SHP77 treated with DMSO at 0.1 percent for 48 hours (cell line): ENCODE measurements around the gene MFNG.
"Not testable (repeated sequence)": the region's sequence is repeated elsewhere in the genome, so short reads cannot be mapped to it uniquely, and the experiment has no call there.

Experiments
- DNase-seq: peaks from one replicate; lab custom pipeline; 2025; lab: John Stamatoyannopoulos, UW

The MFNG gene

GRCh38 chr22:37486224-37486845, at the start of gene MFNG:
Gene MFNG, minus strand, starts transcription at chr22:37486384. Its CDS starts 207 bp downstream, at chr22:37486177.
- peak; percentile 66 for DNase-seq

GRCh38 chr22:37535159-37535558, 49.0 kb upstream of the MFNG start:
- no peak for DNase-seq

GRCh38 chr22:37534445-37534844, 48.3 kb upstream of the MFNG start:
- no peak for DNase-seq

GRCh38 chr22:37533995-37534394, 47.8 kb upstream of the MFNG start:
- DNase-seq = no peak

- no peak for DNase-seq
These were observed 43.6 kb upstream of the MFNG start for GRCh38 chr22:37529652-37530345.

- not testable (repeated sequence) for DNase-seq
These were observed 41.8 kb upstream of the MFNG start for GRCh38 chr22:37527952-37528351.

- not testable (repeated sequence) for DNase-seq
These were observed 41.0 kb upstream of the MFNG start for GRCh38 chr22:37527081-37527752.

GRCh38 chr22:37526376-37526775, 40.2 kb upstream of the MFNG start:
- no peak for DNase-seq

GRCh38 chr22:37525746-37526350, 39.7 kb upstream of the MFNG start:
- DNase-seq = no peak

GRCh38 chr22:37525073-37525745, 39.0 kb upstream of the MFNG start:
- no peak for DNase-seq

- no peak for DNase-seq
These were observed 36.3 kb upstream of the MFNG start for GRCh38 chr22:37522482-37522881.

GRCh38 chr22:37521236-37521739, 35.1 kb upstream of the MFNG start:
- DNase-seq = no peak

- DNase-seq = no peak
These were observed 34.6 kb upstream of the MFNG start for GRCh38 chr22:37520776-37521191.

- DNase-seq = no peak
These were observed 33.3 kb upstream of the MFNG start, which contains the start of gene CARD10 for GRCh38 chr22:37519268-37520195. Gene CARD10, minus strand, starts transcription at chr22:37519415. Its CDS starts 215 bp downstream, at chr22:37519200.

GRCh38 chr22:37518509-37519267, 32.5 kb upstream of the MFNG start:
- no peak for DNase-seq

GRCh38 chr22:37517826-37518450, 31.8 kb upstream of the MFNG start:
- DNase-seq = no peak

- DNase-seq = no peak
These were observed 30.3 kb upstream of the MFNG start for GRCh38 chr22:37516456-37516855.

GRCh38 chr22:37515901-37516300, 29.7 kb upstream of the MFNG start:
- DNase-seq = no peak

GRCh38 chr22:37514526-37515051, 28.4 kb upstream of the MFNG start:
- DNase-seq = no peak
